Vagina (tissue), 2 donors: ENCODE data around the gene RPS26. TPM values are rescaled to one million over a fixed set of nuclear protein-coding genes. Genes with fewer than 3 reads are reported as not detected.
A peak's percentile ranks its signal among the peaks of the same experiment; 100 is the strongest.
"Not testable (repeated sequence)": the region's sequence is repeated elsewhere in the genome, so short reads cannot be mapped to it uniquely, and the experiment has no call there.

ENCODE experiments used
- DNase-seq, 2 donors: peaks; one replicate each; pipeline ENCODE4 v3.0.0-alpha.2; 2017; ENCODE audit errors: extremely low spot score in 2 of 2
- H3K27ac ChIP-seq: fragments of 200-600 bp; sonication (generic); one replicate; pipeline ENCODE4 v1.5.1; 2019
- H3K27me3 ChIP-seq: fragments of 200-600 bp; sonication (generic); one replicate; pipeline ENCODE4 v1.5.1; 2019
- H3K36me3 ChIP-seq, 2 donors: fragments of 200-600 bp; sonication (generic); one replicate each; pipeline ENCODE4 v1.5.1; 2017 to 2019
- H3K4me1 ChIP-seq: fragments of 200-600 bp; sonication (generic); one replicate; pipeline ENCODE4 v1.5.1; 2019
- H3K4me3 ChIP-seq, 2 donors: fragments of 200-600 bp; sonication (generic); 1 replicate in 1 of 2; 2 replicates in 1 of 2; pipeline ENCODE4 v1.5.1; 2016 to 2019
- H3K9me3 ChIP-seq: fragments of 200-600 bp; sonication (generic); one replicate; pipeline ENCODE4 v1.5.1; 2019
- POLR2A ChIP-seq, 2 donors: fragments of 450-650 bp; IDR thresholded peaks; one replicate each; pipeline ENCODE4 v1.6.1; 2017; ENCODE audit warnings: antibody characterized with exemption in 2 of 2, mild to moderate bottlenecking in 2 of 2, moderate library complexity in 2 of 2
- POLR2AphosphoS5 ChIP-seq, 2 donors: sonication (generic); formaldehyde crosslinking; IDR thresholded peaks; one replicate each; pipeline ENCODE4 v1.9.0; 2017; ENCODE audit warnings: antibody characterized with exemption in 2 of 2, mild to moderate bottlenecking in 2 of 2, low read depth in 1 of 2; ENCODE audit not compliant: insufficient read depth in 1 of 2
- intact Hi-C: fragments of 100-400 bp; cut with DNase I; formaldehyde crosslinking; loops from one replicate; pipeline ENCODE4 v1.15.1; 2023
- total RNA-seq: library from RNA; depleted of rRNA; stranded (reverse); fragments of >200 nt; gene quantifications from one replicate; pipeline ENCODE4 v1.2.3, GENCODE V29; 2016
- TF ChIP-seq, protein P1 (sequence below), 3 experiments: fragments of 450-650 bp in 2 of 3; fragments of 200-600 bp in 1 of 3; sonication (generic) in 1 of 3; IDR thresholded peaks; one replicate each; pipeline ENCODE4 v1.5.1; 2017 to 2019; ENCODE audit warnings: antibody characterized with exemption in 3 of 3, mild to moderate bottlenecking in 2 of 3, moderate library complexity in 2 of 3

Gene RPS26
- total RNA-seq, 1 donor from 2014 or later = 597 TPM

DNA sequence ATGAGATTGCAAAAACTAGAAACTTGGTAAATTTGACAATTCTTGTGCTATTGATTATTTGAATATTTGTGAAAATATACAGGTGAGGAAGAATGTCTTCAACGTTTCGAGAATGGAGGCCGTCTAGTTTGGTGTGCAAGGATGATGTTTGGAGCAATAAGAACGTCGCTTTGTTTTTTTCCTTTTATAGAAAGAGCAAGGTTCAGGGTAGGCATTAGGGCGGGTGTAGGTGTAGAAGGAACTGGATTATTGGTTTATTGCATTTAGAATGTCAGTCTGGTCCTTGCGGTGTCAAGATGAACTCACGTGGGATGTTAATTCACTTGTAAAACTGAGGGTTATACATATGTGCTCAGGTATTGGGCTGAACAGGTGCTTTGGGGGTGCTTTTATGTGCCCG, 1.1 kb downstream of the RPS26 start:
- intact Hi-C loops = no loop called here
- peak overlapping the region; percentile 71 for H3K27ac ChIP-seq
- no peak for TF ChIP-seq POLR2A (IDR thresholded peaks at IDR 0.05)
- TF ChIP-seq, protein P1, sequence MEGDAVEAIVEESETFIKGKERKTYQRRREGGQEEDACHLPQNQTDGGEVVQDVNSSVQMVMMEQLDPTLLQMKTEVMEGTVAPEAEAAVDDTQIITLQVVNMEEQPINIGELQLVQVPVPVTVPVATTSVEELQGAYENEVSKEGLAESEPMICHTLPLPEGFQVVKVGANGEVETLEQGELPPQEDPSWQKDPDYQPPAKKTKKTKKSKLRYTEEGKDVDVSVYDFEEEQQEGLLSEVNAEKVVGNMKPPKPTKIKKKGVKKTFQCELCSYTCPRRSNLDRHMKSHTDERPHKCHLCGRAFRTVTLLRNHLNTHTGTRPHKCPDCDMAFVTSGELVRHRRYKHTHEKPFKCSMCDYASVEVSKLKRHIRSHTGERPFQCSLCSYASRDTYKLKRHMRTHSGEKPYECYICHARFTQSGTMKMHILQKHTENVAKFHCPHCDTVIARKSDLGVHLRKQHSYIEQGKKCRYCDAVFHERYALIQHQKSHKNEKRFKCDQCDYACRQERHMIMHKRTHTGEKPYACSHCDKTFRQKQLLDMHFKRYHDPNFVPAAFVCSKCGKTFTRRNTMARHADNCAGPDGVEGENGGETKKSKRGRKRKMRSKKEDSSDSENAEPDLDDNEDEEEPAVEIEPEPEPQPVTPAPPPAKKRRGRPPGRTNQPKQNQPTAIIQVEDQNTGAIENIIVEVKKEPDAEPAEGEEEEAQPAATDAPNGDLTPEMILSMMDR (IDR thresholded peaks at IDR 0.05) = no peak
- TF ChIP-seq POLR2AphosphoS5 (IDR thresholded peaks at IDR 0.05; ENCODE audit: insufficient read depth in 1 of 2, low read depth in 1 of 2) = no peak
- no peak for DNase-seq
- peak overlapping the region; percentile 64 to 76 for H3K4me3 ChIP-seq
- no peaks in the 10 kb centered on the region for H3K27me3 ChIP-seq
- peaks cover 21% of the 10 kb centered on the region for H3K4me1 ChIP-seq
- peaks cover 0 to 21% of the 10 kb centered on the region in 2 donors for H3K36me3 ChIP-seq
- no peaks in the 10 kb centered on the region for H3K9me3 ChIP-seq

DNA sequence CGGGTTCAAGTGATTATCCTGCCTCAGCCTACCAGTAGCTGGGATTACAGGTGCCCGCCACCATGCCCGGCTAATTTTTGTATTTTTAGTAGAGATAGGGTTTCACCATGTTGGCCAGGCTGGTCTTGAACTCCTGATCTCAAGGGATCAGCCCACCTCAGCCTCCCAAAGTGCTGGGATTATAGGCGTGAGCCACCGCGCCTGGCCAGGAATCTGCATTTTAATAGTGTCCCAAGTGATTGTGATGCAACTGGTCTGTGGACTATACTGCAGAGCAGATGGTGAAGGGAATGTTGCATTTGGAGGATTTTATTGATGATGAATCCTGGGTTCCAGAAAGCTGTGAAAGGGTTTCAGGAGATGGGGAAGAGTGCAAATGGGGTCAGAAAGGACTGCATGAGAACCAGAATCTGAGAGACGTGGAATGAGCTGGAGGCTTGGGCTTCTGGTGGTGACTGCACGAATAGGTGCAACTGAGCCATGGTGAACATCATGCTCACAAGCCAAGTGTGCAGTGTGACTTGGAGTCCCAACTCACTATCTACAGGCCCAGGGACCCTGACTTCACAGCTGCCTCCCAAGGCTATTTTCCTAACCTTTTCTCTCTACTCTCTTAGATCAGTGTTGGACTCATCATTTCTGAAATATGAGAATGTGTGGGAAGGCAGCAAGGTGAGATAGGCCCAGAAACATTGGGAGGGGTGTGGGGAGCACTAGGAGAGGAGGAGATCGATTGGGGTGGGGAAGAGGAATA, 4.5 kb downstream of the RPS26 start:
- no peak for DNase-seq
- no peak overlapping the region for H3K4me3 ChIP-seq
- TF ChIP-seq POLR2A (IDR thresholded peaks at IDR 0.05) (no peak), POLR2AphosphoS5 (IDR thresholded peaks at IDR 0.05; ENCODE audit: insufficient read depth in 1 of 2, low read depth in 1 of 2) (no peak)
- TF ChIP-seq, protein P1 (IDR thresholded peaks at IDR 0.05) = no peak
- H3K9me3 ChIP-seq = no peaks in the 10 kb centered on the region
- no peak overlapping the region for H3K27ac ChIP-seq
- intact Hi-C loops = no loop called here
- H3K4me1 ChIP-seq = peaks cover 16% of the 10 kb centered on the region
- H3K27me3 ChIP-seq = no peaks in the 10 kb centered on the region
- peaks cover 0 to 21% of the 10 kb centered on the region in 2 donors for H3K36me3 ChIP-seq

DNA sequence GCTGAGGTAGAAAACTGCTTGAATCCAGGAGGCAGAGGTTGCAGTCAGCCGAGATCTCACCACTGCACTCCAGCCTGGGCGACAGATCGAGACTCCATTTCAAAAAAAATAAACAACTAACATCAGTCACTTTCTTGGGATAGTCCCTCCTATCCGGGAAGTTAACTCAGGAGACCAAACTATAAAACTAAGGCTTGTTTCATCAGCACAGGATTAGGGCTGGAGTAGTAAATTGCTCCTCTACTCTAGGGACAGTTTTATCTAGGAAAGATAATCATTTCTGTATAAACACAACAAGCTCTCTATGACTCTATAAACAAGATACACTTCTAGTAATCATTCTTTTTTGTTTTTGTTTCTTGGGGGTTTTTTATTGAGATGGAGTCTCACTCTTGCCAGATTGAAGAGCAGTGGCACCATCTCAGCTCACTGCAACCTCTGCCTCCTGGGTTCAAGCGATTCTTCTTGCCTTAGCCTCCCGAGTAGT, 11.7 kb downstream of the RPS26 start:
- Histone ChIP-seq H3K27me3 (no peaks in the 10 kb centered on the region), H3K4me3 (no peak overlapping the region), H3K4me1 (no peaks in the 10 kb centered on the region), H3K36me3 (no peaks in the 10 kb centered on the region), H3K27ac (no peak overlapping the region), H3K9me3 (no peaks in the 10 kb centered on the region)
- TF ChIP-seq POLR2AphosphoS5 (IDR thresholded peaks at IDR 0.05; ENCODE audit: insufficient read depth in 1 of 2, low read depth in 1 of 2) = no peak
- TF ChIP-seq, protein P1 (IDR thresholded peaks at IDR 0.05) = no peak
- no peak for TF ChIP-seq POLR2A (IDR thresholded peaks at IDR 0.05)
- intact Hi-C loops = no loop called here
- no peak for DNase-seq

DNA sequence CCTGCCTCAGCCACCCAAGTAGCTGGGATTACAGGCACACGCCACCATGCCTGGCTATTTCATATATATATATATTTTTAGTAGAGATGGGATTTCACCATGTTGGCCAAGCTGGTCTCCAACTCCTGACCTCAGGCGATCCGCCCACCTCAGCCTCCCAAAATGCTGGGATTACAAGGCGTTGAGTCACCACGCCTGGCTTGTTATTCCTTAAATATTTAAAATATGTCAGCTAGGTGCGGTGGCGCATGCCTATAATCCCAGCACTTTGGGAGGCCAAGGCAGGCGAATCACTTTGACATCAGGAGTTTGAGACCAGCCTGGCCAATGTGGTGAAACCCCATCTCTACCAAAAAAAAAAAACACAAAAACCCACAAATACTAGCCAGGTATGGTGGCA, 18.2 kb downstream of the RPS26 start:
- H3K4me1 ChIP-seq = not testable (repeated sequence)

DNA sequence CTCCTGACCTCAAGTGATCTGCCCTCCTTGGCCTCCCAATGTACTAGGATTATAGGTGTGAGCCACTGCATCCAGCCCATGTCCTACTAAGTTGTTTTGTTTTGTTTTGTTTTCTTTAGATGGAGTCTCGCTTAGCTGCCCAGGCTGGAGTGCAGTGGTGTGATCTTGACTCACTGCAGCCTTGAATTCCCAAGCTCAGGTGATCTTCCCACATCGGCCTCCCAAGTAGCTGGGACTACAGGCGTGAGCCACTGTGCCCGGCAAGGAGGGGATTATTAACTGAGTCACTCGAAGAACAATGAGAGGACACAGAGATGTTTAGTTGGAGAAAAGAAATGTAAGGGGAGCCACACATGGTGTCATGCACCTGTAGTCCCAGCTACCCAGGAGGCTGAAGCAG, 20.3 kb downstream of the RPS26 start:
- Histone ChIP-seq H3K4me3 (no peak overlapping the region), H3K4me1 (no peaks in the 10 kb centered on the region), H3K27me3 (no peaks in the 10 kb centered on the region), H3K27ac (no peak overlapping the region), H3K36me3 (no peaks in the 10 kb centered on the region), H3K9me3 (no peaks in the 10 kb centered on the region)
- no peak for TF ChIP-seq POLR2A (IDR thresholded peaks at IDR 0.05)
- no peak for TF ChIP-seq POLR2AphosphoS5 (IDR thresholded peaks at IDR 0.05; ENCODE audit: insufficient read depth in 1 of 2, low read depth in 1 of 2)
- TF ChIP-seq, protein P1 (IDR thresholded peaks at IDR 0.05) = no peak
- DNase-seq = no peak
- intact Hi-C loops = no loop called here

More for the DNA sequence above, 18.2 kb downstream of the RPS26 start:
- H3K4me3 ChIP-seq, DNase-seq, H3K9me3 ChIP-seq, H3K27ac ChIP-seq, intact Hi-C loops, H3K27me3 ChIP-seq, H3K36me3 ChIP-seq: not testable (repeated sequence)
